Ovary (tissue), 9 donors: ENCODE data around the gene ZNF217. TPM values are rescaled to one million over a fixed set of nuclear protein-coding genes. Genes with fewer than 3 reads are reported as not detected.
"Not testable (repeated sequence)": the region's sequence is repeated elsewhere in the genome, so short reads cannot be mapped to it uniquely, and the experiment has no call there.

ENCODE experiments used
- DNase-seq, 5 donors: peaks; one replicate each; pipeline ENCODE4 v3.0.0-alpha.2; 2019 to 2020
- H3K27ac ChIP-seq, 2 donors: fragments of 200-600 bp; one replicate each; pipeline versions ENCODE4 v1.5.1 to v1.8.0; 2019 to 2022
- H3K27me3 ChIP-seq: fragments of 200-600 bp; one replicate; pipeline ENCODE4 v1.8.0; 2022
- H3K36me3 ChIP-seq: fragments of 200-600 bp; sonication (generic); one replicate; pipeline ENCODE4 v1.5.1; 2019
- H3K4me1 ChIP-seq: one replicate; pipeline ENCODE4 v1.8.1; 2013; ENCODE audit warnings: mild to moderate bottlenecking, moderate library complexity; ENCODE audit not compliant: insufficient read depth
- H3K4me3 ChIP-seq: fragments of 200-600 bp; sonication (generic); one replicate; pipeline ENCODE4 v1.5.1; 2017
- H3K9me3 ChIP-seq, 2 donors: fragments of 200-600 bp in 1 of 2; sonication (generic) in 1 of 2; one replicate each; pipeline versions ENCODE4 v1.5.1 to v1.8.1; 2013 to 2019; ENCODE audit warnings: mild to moderate bottlenecking in 1 of 2, moderate library complexity in 1 of 2
- EP300 ChIP-seq: sonication (generic); formaldehyde crosslinking; IDR thresholded peaks from one replicate; pipeline ENCODE4 v1.6.1; 2017; ENCODE audit warnings: antibody characterized with exemption
- POLR2A ChIP-seq: fragments of 450-650 bp; IDR thresholded peaks from one replicate; pipeline ENCODE4 v1.6.1; 2017; ENCODE audit warnings: antibody characterized with exemption, mild to moderate bottlenecking, moderate library complexity
- WGBS, 3 donors: extraction: QIAGEN DNeasy Blood & Tissue Kit in 1 of 3; methylation state at CpG; one replicate each; pipeline versions ENCODE4 v1.1.5 to v1.1.7; 2013 to 2017; 5-methylcytosine and 5-hydroxymethylcytosine counted together
- intact Hi-C, 4 donors: fragments of 100-400 bp; cut with DNase I; formaldehyde crosslinking; loops; one replicate each; pipeline versions ENCODE4 v1.11.0 to v1.15.1; 2022 to 2023
- polyA plus RNA-seq, 2 donors: library from polyadenylated mRNA; stranded (reverse); fragments of 200-250 nt in 1 of 2; fragments of 350-450 nt in 1 of 2; fragmentation: Illumina TruSeq in 1 of 2; extraction: RNeasy Lipid Tissue Mini Kit (QIAGEN cat#74804) in 1 of 2; gene quantifications; one replicate each; pipeline ENCODE4 v1.2.3, GENCODE V29; 2013 to 2014
- total RNA-seq, 7 donors: library from RNA; depleted of rRNA in 2 of 7; stranded (reverse); fragments of >200 nt in 2 of 7; fragmentation: NEBNext Ultra II Directional in 3 of 7; extraction: Animal tissue kit (Norgen Biotek cat#: 25700) in 3 of 7; gene quantifications; one replicate each; pipeline versions ENCODE4 v1.1.0 to v1.2.4, GENCODE V29; 2016 to 2023
- TF ChIP-seq, protein P1 (sequence below), 3 donors: fragments of 450-650 bp in 2 of 3; fragments of 200-600 bp in 1 of 3; IDR thresholded peaks; one replicate each; pipeline versions ENCODE4 v1.5.1 to v1.8.0; 2016 to 2022; ENCODE audit warnings: antibody characterized with exemption in 3 of 3, mild to moderate bottlenecking in 1 of 3
- donor health status: DM: no; HTN: no; CAD: no; lungs with moderate emphysema.
- donor health status: DM: no; HTN: no; CAD: no.
- donor health status: Bipolar disorder and iron deficiency.
- donor health status: DM: yes; HTN: yes; CAD: no.
- donor health status: DM: no; HTN: no; CAD: no.
- donor health status: DM: yes; HTN: yes; CAD: no.

Gene ZNF217
- total and polyA plus RNA-seq, 9 donors = 13.1 to 69.7 (median 20.8) TPM

DNA sequence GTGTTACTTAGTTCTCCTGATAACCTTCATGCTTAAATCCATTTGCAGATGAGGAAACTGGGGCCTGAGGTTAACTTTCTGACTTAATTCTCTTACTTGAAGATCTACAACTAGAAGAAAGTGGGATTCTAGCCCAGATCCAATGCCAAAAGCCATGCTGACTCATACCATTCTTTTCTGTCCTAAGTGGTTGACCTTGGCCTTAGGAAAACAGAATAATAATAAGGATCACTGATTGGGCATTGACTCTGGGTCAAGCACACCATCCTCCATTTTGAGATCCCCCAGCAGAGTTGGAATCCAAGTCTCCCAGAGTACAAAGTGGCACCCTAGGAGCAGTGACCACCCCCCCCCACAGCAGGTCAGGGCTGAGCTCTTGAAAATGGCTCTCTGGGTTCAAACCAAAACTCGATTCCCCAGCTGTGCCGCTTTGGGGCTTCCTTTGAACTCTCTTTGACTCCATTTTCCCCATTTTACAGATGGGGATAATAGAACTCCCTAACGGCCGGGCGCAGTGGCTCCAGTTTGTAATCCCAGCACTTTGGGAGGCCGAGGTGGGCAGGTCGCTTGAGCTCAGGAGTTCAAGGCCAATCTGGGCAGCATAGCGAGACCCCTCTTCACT lies 12.8 kb upstream of the ZNF217 start:
- Histone ChIP-seq H3K36me3 (no peaks in the 10 kb centered on the region), H3K4me1 (peaks cover 9% of the 10 kb centered on the region), H3K9me3 (no peaks in the 10 kb centered on the region), H3K27me3 (no peaks in the 10 kb centered on the region), H3K27ac (no peak overlapping the region), H3K4me3 (no peak overlapping the region)
- no peak for TF ChIP-seq EP300
- TF ChIP-seq, protein P1, sequence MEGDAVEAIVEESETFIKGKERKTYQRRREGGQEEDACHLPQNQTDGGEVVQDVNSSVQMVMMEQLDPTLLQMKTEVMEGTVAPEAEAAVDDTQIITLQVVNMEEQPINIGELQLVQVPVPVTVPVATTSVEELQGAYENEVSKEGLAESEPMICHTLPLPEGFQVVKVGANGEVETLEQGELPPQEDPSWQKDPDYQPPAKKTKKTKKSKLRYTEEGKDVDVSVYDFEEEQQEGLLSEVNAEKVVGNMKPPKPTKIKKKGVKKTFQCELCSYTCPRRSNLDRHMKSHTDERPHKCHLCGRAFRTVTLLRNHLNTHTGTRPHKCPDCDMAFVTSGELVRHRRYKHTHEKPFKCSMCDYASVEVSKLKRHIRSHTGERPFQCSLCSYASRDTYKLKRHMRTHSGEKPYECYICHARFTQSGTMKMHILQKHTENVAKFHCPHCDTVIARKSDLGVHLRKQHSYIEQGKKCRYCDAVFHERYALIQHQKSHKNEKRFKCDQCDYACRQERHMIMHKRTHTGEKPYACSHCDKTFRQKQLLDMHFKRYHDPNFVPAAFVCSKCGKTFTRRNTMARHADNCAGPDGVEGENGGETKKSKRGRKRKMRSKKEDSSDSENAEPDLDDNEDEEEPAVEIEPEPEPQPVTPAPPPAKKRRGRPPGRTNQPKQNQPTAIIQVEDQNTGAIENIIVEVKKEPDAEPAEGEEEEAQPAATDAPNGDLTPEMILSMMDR (IDR thresholded peaks at IDR 0.05) = no peak
- TF ChIP-seq POLR2A = no peak
- peak in 2 of 5 donors; percentile 22 to 48 for DNase-seq
- intact Hi-C loops = no loop called here
- 85 to 95% (median 91%) methylated on average over 8 of the region's 8 CpGs for WGBS, 3 donors

DNA sequence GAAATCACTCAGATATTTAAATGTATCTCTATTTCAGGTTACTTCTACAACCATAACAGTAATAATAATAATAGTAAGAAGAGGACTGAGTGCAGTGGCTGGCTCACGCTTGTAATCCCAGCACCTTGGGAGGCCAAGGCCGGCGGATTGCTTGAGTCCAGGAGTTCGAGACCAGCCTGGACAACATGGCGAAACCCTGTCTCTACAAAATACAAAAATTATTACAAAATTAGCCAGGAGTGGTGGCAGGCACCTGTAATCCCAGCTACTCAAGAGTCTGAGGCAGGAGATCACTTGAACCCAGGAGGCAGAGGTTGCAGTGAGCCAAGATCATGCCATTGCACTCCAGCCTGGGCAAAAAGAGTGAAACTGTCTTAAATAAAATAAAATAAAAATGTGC lies 11.8 kb upstream of the ZNF217 start:
- DNase-seq, H3K4me3 ChIP-seq, H3K36me3 ChIP-seq, H3K9me3 ChIP-seq, H3K27ac ChIP-seq, intact Hi-C loops, H3K4me1 ChIP-seq, H3K27me3 ChIP-seq: not testable (repeated sequence)
- 97 to 99% (median 98%) methylated on average over 5 of the region's 5 CpGs for whole genome bisulfite sequencing, 3 donors

DNA sequence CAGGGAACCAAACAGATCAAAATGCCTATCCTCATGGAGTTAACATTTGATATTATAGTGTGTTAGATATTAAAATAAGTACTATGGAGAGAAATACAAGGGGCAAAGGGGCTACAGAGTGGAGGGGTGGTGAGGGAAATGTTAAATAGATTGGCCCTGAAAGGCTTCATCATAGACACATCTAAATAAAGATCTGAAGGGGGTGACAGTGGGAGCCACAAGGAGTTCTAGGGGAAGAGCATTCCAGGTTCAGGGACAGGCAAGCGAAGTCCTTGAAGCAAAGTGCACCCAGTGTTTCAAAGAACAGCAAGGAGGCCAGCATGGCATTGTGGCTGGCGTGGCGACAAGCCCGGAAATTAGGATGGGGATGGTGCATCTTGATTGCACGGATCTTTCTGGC lies 11.2 kb upstream of the ZNF217 start:
- H3K4me1 ChIP-seq, DNase-seq, H3K36me3 ChIP-seq, H3K9me3 ChIP-seq, H3K27ac ChIP-seq, H3K27me3 ChIP-seq, intact Hi-C loops, H3K4me3 ChIP-seq: not testable (repeated sequence)
- WGBS, 3 donors = 94 to 100% (median 99%) methylated on average over 3 to 5 of the region's 5 CpGs

DNA sequence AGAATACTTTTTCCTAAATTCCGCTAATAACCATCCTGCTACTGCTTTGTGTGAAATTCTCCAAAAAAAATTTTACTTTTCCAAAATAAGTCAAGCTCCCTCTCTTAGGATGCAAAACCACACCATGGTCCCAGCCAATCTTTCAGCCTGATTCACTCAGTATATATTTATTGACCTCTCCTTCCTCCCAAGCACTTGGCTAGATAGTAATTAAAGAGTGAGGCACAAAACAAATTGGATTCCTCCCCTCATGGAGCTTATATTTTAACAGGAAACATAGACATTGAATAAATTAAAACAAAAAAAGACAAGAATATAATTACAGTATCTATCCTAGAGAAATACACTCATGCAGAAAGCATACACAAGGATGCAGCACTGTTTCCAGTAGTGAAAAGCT lies 9.0 kb upstream of the ZNF217 start:
- WGBS, 3 donors = 96 to 100% (median 97%) methylated on average over 1 of the region's 1 CpG
- no peak for TF ChIP-seq EP300
- TF ChIP-seq, protein P1 (IDR thresholded peaks at IDR 0.05) = no peak
- TF ChIP-seq POLR2A = no peak
- intact Hi-C loops = no loop called here

DNA sequence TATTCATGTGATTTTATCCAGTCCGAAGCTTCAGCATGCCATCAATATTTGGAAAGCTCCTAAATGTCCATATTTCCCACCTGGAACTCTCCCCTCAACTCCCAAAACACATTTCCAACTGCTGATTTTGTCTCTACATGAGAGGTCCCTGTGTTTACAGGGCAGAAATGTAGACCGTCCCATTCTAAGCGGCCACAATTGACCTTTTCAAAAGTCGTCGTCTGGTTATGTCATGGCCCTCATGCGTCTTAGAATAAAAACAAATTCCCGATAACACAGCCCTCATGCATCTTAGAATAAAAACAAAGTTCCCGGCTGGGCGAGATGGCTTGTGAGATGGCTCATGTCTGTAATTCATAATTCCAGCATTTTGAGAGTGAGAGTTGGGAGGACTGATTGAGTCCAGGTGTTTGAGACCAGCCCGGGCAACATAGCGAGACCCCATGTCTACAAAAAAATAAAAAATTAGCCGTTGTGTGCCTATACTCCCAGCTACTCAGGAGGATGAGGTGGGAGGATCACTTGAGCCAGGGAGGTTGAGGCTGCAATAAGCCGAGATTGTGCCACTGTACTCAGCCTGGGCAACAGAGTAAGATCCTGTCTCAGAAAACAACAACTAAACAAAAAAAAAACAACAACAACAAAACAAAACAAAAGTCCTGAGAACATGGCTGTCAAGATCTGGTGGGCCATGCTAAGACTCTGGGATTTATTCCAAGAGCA lies 6.4 kb upstream of the ZNF217 start:
- no peak overlapping the region for H3K27ac ChIP-seq
- no peak for TF ChIP-seq POLR2A
- TF ChIP-seq, protein P1 (IDR thresholded peaks at IDR 0.05) = no peak
- TF ChIP-seq EP300 = no peak
- peaks cover 4% of the 10 kb centered on the region for H3K4me1 ChIP-seq
- no peaks in the 10 kb centered on the region for H3K36me3 ChIP-seq
- intact Hi-C loops = no loop called here
- no peaks in the 10 kb centered on the region for H3K9me3 ChIP-seq
- H3K27me3 ChIP-seq = no peaks in the 10 kb centered on the region
- 75 to 88% (median 78%) methylated on average over 13 of the region's 13 CpGs for WGBS, 3 donors
- H3K4me3 ChIP-seq = no peak overlapping the region
- no peak for DNase-seq

More for the DNA sequence above, 9.0 kb upstream of the ZNF217 start:
- Histone ChIP-seq H3K27me3 (no peaks in the 10 kb centered on the region), H3K9me3 (no peaks in the 10 kb centered on the region), H3K4me1 (peaks cover 4% of the 10 kb centered on the region), H3K36me3 (no peaks in the 10 kb centered on the region), H3K27ac (no peak overlapping the region), H3K4me3 (no peak overlapping the region)
- no peak for DNase-seq
